Neural progenitor cell (in vitro differentiated cells): ENCODE results near the gene NRCAM. TPM values are rescaled to one million over a fixed set of nuclear protein-coding genes. Genes with fewer than 3 reads are reported as not detected.

Source experiments
- DNase-seq: peaks from one replicate; pipeline ENCODE4 v3.0.0-alpha.2; 2016; ENCODE audit warnings: low spot score
- H2AFZ ChIP-seq: fragments of 200-600 bp; sonication (generic); replicated peaks from 2 replicates; pipeline ENCODE4 v1.6.1; 2016; ENCODE audit warnings: antibody characterized with exemption
- H3F3A ChIP-seq: fragments of 200-600 bp; sonication (generic); 2 replicates; pipeline ENCODE4 v1.6.1; 2016; ENCODE audit warnings: antibody characterized with exemption, low read depth
- H3K27ac ChIP-seq: fragments of 200-600 bp; sonication (generic); 2 replicates; pipeline ENCODE4 v1.5.1; 2016; ENCODE audit warnings: mild to moderate bottlenecking
- H3K27me3 ChIP-seq: fragments of 200-600 bp; sonication (generic); 2 replicates; pipeline ENCODE4 v1.6.1; 2016; ENCODE audit warnings: mild to moderate bottlenecking, moderate library complexity
- H3K36me3 ChIP-seq: fragments of 200-600 bp; sonication (generic); 2 replicates; pipeline ENCODE4 v1.5.1; 2016
- H3K4me1 ChIP-seq: fragments of 200-600 bp; sonication (generic); 2 replicates; pipeline ENCODE4 v1.6.1; 2016; ENCODE audit warnings: mixed run types
- H3K4me2 ChIP-seq: fragments of 200-600 bp; sonication (generic); 2 replicates; pipeline ENCODE4 v1.6.1; 2016
- H3K4me3 ChIP-seq: fragments of 200-600 bp; sonication (generic); 2 replicates; pipeline ENCODE4 v1.5.1; 2016
- H3K79me2 ChIP-seq: fragments of 200-600 bp; sonication (generic); 2 replicates; pipeline ENCODE4 v1.6.1; 2016; ENCODE audit warnings: low read depth
- H3K9ac ChIP-seq: fragments of 200-600 bp; sonication (generic); 2 replicates; pipeline ENCODE4 v1.6.1; 2016
- H3K9me3 ChIP-seq: fragments of 200-600 bp; sonication (generic); 2 replicates; pipeline ENCODE4 v1.5.1; 2016; ENCODE audit warnings: low read depth
- H4K20me1 ChIP-seq: fragments of 200-600 bp; sonication (generic); 2 replicates; pipeline ENCODE4 v1.6.1; 2016; ENCODE audit warnings: low read depth
- H3K27ac Mint-ChIP-seq: 3 replicates; pipeline ENCODE4 v1.8.0; 2021; ENCODE audit warnings: mixed read lengths
- H3K27me3 Mint-ChIP-seq: 2 replicates; pipeline ENCODE4 v1.8.0; 2022; ENCODE audit warnings: low read depth, mild to moderate bottlenecking, inconsistent platforms, moderate library complexity, mixed read lengths; ENCODE audit not compliant: insufficient read depth
- H3K36me3 Mint-ChIP-seq: 3 replicates; pipeline ENCODE4 v1.8.0; 2021; ENCODE audit warnings: mixed read lengths
- H3K4me1 Mint-ChIP-seq: 3 replicates; pipeline ENCODE4 v1.8.0; 2021; ENCODE audit warnings: mixed read lengths
- H3K4me3 Mint-ChIP-seq: 3 replicates; pipeline ENCODE4 v1.8.0; 2021; ENCODE audit warnings: mild to moderate bottlenecking, moderate library complexity, mixed read lengths
- H3K9me3 Mint-ChIP-seq: 3 replicates; pipeline ENCODE4 v1.8.0; 2020; ENCODE audit warnings: mixed read lengths
- CTCF ChIP-seq: fragments of 200-600 bp; sonication (generic); IDR thresholded peaks from 2 replicates; pipeline ENCODE4 v1.5.1; 2017; ENCODE audit warnings: antibody characterized with exemption, mild to moderate bottlenecking
- EZH2 ChIP-seq: fragments of 200-600 bp; sonication (generic); IDR thresholded peaks from 2 replicates; pipeline ENCODE4 v1.6.1; 2017; ENCODE audit warnings: antibody characterized with exemption, mild to moderate bottlenecking, moderate library complexity
- EZH2phosphoT487 ChIP-seq: fragments of 200-600 bp; sonication (generic); IDR thresholded peaks from 2 replicates; pipeline ENCODE4 v1.6.1; 2017; ENCODE audit warnings: antibody characterized with exemption
- total RNA-seq: library from RNA; depleted of rRNA; stranded (reverse); fragments of >200 nt; gene quantifications from 2 replicates; pipeline ENCODE4 v1.2.3, GENCODE V29; 2015; ENCODE audit warnings: low replicate concordance

NRCAM gene
- total RNA-seq, 1 donor from 2014 or later: 104 TPM

- H3K9ac ChIP-seq: no peak overlapping the region
- Mint-ChIP-seq H3K27ac (no peak overlapping the region), H3K27me3 (no peaks in the 10 kb centered on the region), H3K36me3 (peaks cover 3% of the 10 kb centered on the region), H3K4me3 (no peak overlapping the region), H3K4me1 (peaks cover 51% of the 10 kb centered on the region), H3K9me3 (no peaks in the 10 kb centered on the region)
- H3K36me3 ChIP-seq: no peaks in the 10 kb centered on the region
- H3F3A ChIP-seq: peaks cover 32% of the 10 kb centered on the region
- H3K27ac ChIP-seq: no peak overlapping the region
- TF ChIP-seq CTCF (no peak), EZH2phosphoT487 (no peak), EZH2 (no peak)
- peaks cover 80% of the 10 kb centered on the region for H3K4me1 ChIP-seq
- H3K4me3 ChIP-seq: no peak overlapping the region
- H3K4me2 ChIP-seq: peak overlapping the region; percentile 15
- no peaks in the 10 kb centered on the region for H3K27me3 ChIP-seq
- no peaks in the 10 kb centered on the region for H4K20me1 ChIP-seq
- no peaks in the 10 kb centered on the region for H3K79me2 ChIP-seq
- no peak overlapping the region for H2AFZ ChIP-seq
- no peak for DNase-seq
- H3K9me3 ChIP-seq: no peaks in the 10 kb centered on the region
Observed at GRCh38 chr7:108294595-108294994, 161.6 kb downstream of the NRCAM start.

- Mint-ChIP-seq H3K36me3 (peaks cover 3% of the 10 kb centered on the region), H3K27ac (no peak overlapping the region), H3K27me3 (no peaks in the 10 kb centered on the region), H3K4me3 (no peak overlapping the region), H3K4me1 (peaks cover 48% of the 10 kb centered on the region), H3K9me3 (no peaks in the 10 kb centered on the region)
- peak; percentile 60 for DNase-seq
- H3F3A ChIP-seq: peaks cover 32% of the 10 kb centered on the region
- no peaks in the 10 kb centered on the region for H3K36me3 ChIP-seq
- no peak overlapping the region for H3K4me3 ChIP-seq
- H3K27me3 ChIP-seq: no peaks in the 10 kb centered on the region
- no peaks in the 10 kb centered on the region for H3K79me2 ChIP-seq
- no peak overlapping the region for H3K9ac ChIP-seq
- H4K20me1 ChIP-seq: no peaks in the 10 kb centered on the region
- peak overlapping the region; percentile 55 for H3K27ac ChIP-seq
- H3K4me2 ChIP-seq: peak overlapping the region; percentile 64
- no peak for TF ChIP-seq EZH2
- TF ChIP-seq CTCF: no peak
- TF ChIP-seq EZH2phosphoT487: no peak
- H2AFZ ChIP-seq: no peak overlapping the region
- H3K9me3 ChIP-seq: no peaks in the 10 kb centered on the region
- peaks cover 83% of the 10 kb centered on the region for H3K4me1 ChIP-seq
Observed at GRCh38 chr7:108293149-108293612, 163.1 kb downstream of the NRCAM start.

GRCh38 chr7:108292541-108292940 is 163.7 kb downstream of the NRCAM start:
- H3K36me3 Mint-ChIP-seq: peaks cover 3% of the 10 kb centered on the region
- peaks cover 48% of the 10 kb centered on the region for H3K4me1 Mint-ChIP-seq
- H2AFZ ChIP-seq: no peak overlapping the region
- no peak overlapping the region for H3K4me3 Mint-ChIP-seq
- peak overlapping the region; percentile 64 for H3K4me2 ChIP-seq
- H3K4me1 ChIP-seq: peaks cover 82% of the 10 kb centered on the region
- peak overlapping the region; percentile 55 for H3K27ac ChIP-seq
- TF ChIP-seq CTCF (no peak), EZH2 (no peak), EZH2phosphoT487 (no peak)
- H3K4me3 ChIP-seq: no peak overlapping the region
- no peaks in the 10 kb centered on the region for H3K36me3 ChIP-seq
- no peaks in the 10 kb centered on the region for H3K9me3 ChIP-seq
- peaks cover 32% of the 10 kb centered on the region for H3F3A ChIP-seq
- no peak overlapping the region for H3K9ac ChIP-seq
- no peak for DNase-seq
- H3K27me3 ChIP-seq: no peaks in the 10 kb centered on the region
- no peak overlapping the region for H3K27ac Mint-ChIP-seq
- no peaks in the 10 kb centered on the region for H3K9me3 Mint-ChIP-seq
- H3K27me3 Mint-ChIP-seq: no peaks in the 10 kb centered on the region
- no peaks in the 10 kb centered on the region for H4K20me1 ChIP-seq
- H3K79me2 ChIP-seq: peaks cover 6% of the 10 kb centered on the region
